Neural crest cell (in vitro differentiated cells): ENCODE results near the gene PRKG1. TPM values are rescaled to one million over a fixed set of nuclear protein-coding genes. Genes with fewer than 3 reads are reported as not detected.
"Not testable (repeated sequence)": the region's sequence is repeated elsewhere in the genome, so short reads cannot be mapped to it uniquely, and the experiment has no call there.

Experiments
- DNase-seq: peaks from one replicate; pipeline ENCODE4 v3.0.0; 2021; ENCODE audit warnings: low read depth, mixed read lengths, low spot score
- H3K27ac Mint-ChIP-seq: one replicate; pipeline ENCODE4 v1.8.0; 2021; ENCODE audit warnings: mild to moderate bottlenecking, mixed read lengths; ENCODE audit not compliant: unreplicated experiment
- H3K27me3 Mint-ChIP-seq: 2 replicates; pipeline ENCODE4 v1.8.0; 2021; ENCODE audit warnings: low read depth, mild to moderate bottlenecking, mixed read lengths
- H3K36me3 Mint-ChIP-seq: 2 replicates; pipeline ENCODE4 v1.8.0; 2021; ENCODE audit warnings: low read depth, mild to moderate bottlenecking, mixed read lengths
- H3K4me1 Mint-ChIP-seq: 2 replicates; pipeline ENCODE4 v1.8.0; 2021; ENCODE audit warnings: mixed read lengths
- H3K4me3 Mint-ChIP-seq: one replicate; pipeline ENCODE4 v1.8.0; 2021; ENCODE audit warnings: mild to moderate bottlenecking, mixed read lengths
- H3K9me3 Mint-ChIP-seq: 2 replicates; pipeline ENCODE4 v1.8.0; 2021; ENCODE audit warnings: mixed read lengths
- total RNA-seq: library from RNA; stranded (reverse); gene quantifications from 2 replicates; pipeline ENCODE4 v1.2.1, GENCODE V29; 2021
- TF ChIP-seq, protein P1 (sequence below): fragments of 200-600 bp; sonication (generic); conservative IDR thresholded peaks from 2 replicates; pipeline ENCODE4 v1.5.0; 2021; ENCODE audit warnings: antibody characterized with exemption, mild to moderate bottlenecking

Gene PRKG1
- total RNA-seq, 1 donor from 2014 or later: 4.4 TPM

GRCh38 chr10:52030051-52030790, 955.9 kb downstream of the PRKG1 start:
- TF ChIP-seq, protein P1, sequence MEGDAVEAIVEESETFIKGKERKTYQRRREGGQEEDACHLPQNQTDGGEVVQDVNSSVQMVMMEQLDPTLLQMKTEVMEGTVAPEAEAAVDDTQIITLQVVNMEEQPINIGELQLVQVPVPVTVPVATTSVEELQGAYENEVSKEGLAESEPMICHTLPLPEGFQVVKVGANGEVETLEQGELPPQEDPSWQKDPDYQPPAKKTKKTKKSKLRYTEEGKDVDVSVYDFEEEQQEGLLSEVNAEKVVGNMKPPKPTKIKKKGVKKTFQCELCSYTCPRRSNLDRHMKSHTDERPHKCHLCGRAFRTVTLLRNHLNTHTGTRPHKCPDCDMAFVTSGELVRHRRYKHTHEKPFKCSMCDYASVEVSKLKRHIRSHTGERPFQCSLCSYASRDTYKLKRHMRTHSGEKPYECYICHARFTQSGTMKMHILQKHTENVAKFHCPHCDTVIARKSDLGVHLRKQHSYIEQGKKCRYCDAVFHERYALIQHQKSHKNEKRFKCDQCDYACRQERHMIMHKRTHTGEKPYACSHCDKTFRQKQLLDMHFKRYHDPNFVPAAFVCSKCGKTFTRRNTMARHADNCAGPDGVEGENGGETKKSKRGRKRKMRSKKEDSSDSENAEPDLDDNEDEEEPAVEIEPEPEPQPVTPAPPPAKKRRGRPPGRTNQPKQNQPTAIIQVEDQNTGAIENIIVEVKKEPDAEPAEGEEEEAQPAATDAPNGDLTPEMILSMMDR: no peak
- no peak overlapping the region for H3K4me3 Mint-ChIP-seq
- peaks cover 3% of the 10 kb centered on the region for H3K9me3 Mint-ChIP-seq
- H3K4me1 Mint-ChIP-seq: peaks cover 4% of the 10 kb centered on the region
- H3K36me3 Mint-ChIP-seq: no peaks in the 10 kb centered on the region
- no peak for DNase-seq
- H3K27ac Mint-ChIP-seq: no peak overlapping the region
- no peaks in the 10 kb centered on the region for H3K27me3 Mint-ChIP-seq

- H3K27me3 Mint-ChIP-seq: peaks cover 3% of the 10 kb centered on the region
- no peak for DNase-seq
- H3K36me3 Mint-ChIP-seq: no peaks in the 10 kb centered on the region
- no peak overlapping the region for H3K4me3 Mint-ChIP-seq
- no peak overlapping the region for H3K27ac Mint-ChIP-seq
- TF ChIP-seq, protein P1: no peak
- peaks cover 3% of the 10 kb centered on the region for H3K9me3 Mint-ChIP-seq
- peaks cover 4% of the 10 kb centered on the region for H3K4me1 Mint-ChIP-seq
These were observed 956.7 kb downstream of the PRKG1 start for GRCh38 chr10:52030975-52031374.

- Mint-ChIP-seq H3K36me3 (no peaks in the 10 kb centered on the region), H3K27ac (no peak overlapping the region), H3K4me1 (peaks cover 4% of the 10 kb centered on the region), H3K27me3 (peaks cover 8% of the 10 kb centered on the region), H3K9me3 (no peaks in the 10 kb centered on the region), H3K4me3 (no peak overlapping the region)
- TF ChIP-seq, protein P1: no peak
- no peak for DNase-seq
These were observed 957.5 kb downstream of the PRKG1 start for GRCh38 chr10:52031771-52032170.

DNA sequence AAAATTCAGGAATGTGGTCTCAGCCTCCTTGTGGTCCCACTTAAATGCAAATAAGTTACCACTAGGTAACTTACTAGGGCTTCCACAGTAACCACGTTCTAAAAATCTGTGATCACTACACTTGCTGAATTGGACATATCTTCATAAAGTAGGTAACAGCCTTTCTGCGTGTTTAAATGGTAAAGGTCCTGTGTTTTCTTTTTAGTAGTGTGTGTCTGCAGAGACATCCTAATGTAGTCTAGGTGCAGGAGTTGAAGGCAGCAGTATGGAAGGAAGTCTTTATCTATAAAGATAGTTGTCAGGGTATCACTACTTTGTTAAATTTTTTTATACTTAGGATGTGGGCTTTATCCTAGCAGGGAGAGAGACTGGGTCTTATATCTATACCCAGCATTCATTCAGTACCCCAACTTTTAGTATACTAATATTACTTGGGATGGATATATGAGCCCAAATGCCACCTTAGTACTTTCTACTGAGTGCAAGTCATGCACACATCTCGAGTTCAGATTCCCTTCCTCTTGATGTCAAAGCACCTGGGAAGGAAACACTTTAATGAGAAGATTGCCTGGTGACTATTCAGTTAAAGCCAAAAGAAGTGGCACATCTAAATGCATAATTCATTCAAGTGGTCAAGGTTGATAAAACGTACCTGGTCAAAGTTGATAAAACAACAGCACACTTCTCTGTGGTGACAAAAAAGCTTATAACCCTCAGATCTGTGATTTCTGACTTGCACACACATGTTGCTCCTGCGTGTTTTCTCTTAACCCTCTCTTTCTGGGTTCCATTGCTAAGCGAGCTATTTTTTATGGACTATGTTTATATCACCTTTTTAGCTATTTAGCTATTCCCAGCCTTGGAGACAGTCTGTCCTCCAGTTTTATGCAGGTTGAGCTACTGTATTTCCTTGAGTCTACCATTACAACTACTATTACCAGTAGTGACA, 958.7 kb downstream of the PRKG1 start:
- DNase-seq: no peak
- H3K4me1 Mint-ChIP-seq: peaks cover 4% of the 10 kb centered on the region
- H3K9me3 Mint-ChIP-seq: no peaks in the 10 kb centered on the region
- no peaks in the 10 kb centered on the region for H3K36me3 Mint-ChIP-seq
- H3K4me3 Mint-ChIP-seq: no peak overlapping the region
- H3K27me3 Mint-ChIP-seq: peaks cover 10% of the 10 kb centered on the region
- H3K27ac Mint-ChIP-seq: no peak overlapping the region
- TF ChIP-seq, protein P1: no peak

- DNase-seq, H3K9me3 Mint-ChIP-seq, H3K36me3 Mint-ChIP-seq, H3K27ac Mint-ChIP-seq, H3K4me3 Mint-ChIP-seq, H3K4me1 Mint-ChIP-seq: not testable (repeated sequence)
- H3K27me3 Mint-ChIP-seq: peaks cover 18% of the 10 kb centered on the region
These were observed 964.9 kb downstream of the PRKG1 start for GRCh38 chr10:52039002-52039793.
